ENCODE data around the gene EVC2.

Gene EVC2

DNA sequence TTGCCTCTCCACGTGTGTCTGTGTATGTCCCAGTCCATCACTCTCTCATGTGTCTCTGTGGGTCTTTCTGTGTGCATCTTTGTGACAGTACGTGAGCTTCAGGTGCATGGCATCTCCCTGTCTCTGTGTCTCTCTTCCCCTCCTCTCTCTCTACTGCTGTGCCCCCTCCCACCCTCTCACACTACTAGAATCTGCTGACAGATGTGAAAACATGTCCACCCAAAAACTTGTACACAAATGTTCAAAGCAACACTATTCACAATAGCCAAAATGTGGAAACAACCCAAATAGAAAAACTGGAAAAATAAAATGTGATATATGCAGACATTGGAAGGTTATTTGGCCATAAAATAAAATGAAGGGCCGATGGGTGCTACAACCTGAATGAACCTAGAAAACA is 12.6 kb upstream of the EVC2 start:
- no CpG with 5 or more reads among the region's 3 CpGs for WGBS (ENCODE audit: insufficient coverage, insufficient read length)
- Histone ChIP-seq H3K27ac (ENCODE audit: low read length) (no peak overlapping the region), H3K27me3 (ENCODE audit: control insufficient read depth, insufficient read depth, low read length) (no peaks in the 10 kb centered on the region), H3K9me3 (ENCODE audit: control insufficient read depth, insufficient read depth, low read length) (no peaks in the 10 kb centered on the region), H3K4me3 (ENCODE audit: low read length) (no peak overlapping the region), H3K4me1 (ENCODE audit: control insufficient read depth, insufficient read depth, low read length) (no peaks in the 10 kb centered on the region), H3K36me3 (ENCODE audit: control insufficient read depth, insufficient read depth, low read length) (no peaks in the 10 kb centered on the region)
- DNase-seq (ENCODE audit: low read depth, low spot score), result no peak

DNA sequence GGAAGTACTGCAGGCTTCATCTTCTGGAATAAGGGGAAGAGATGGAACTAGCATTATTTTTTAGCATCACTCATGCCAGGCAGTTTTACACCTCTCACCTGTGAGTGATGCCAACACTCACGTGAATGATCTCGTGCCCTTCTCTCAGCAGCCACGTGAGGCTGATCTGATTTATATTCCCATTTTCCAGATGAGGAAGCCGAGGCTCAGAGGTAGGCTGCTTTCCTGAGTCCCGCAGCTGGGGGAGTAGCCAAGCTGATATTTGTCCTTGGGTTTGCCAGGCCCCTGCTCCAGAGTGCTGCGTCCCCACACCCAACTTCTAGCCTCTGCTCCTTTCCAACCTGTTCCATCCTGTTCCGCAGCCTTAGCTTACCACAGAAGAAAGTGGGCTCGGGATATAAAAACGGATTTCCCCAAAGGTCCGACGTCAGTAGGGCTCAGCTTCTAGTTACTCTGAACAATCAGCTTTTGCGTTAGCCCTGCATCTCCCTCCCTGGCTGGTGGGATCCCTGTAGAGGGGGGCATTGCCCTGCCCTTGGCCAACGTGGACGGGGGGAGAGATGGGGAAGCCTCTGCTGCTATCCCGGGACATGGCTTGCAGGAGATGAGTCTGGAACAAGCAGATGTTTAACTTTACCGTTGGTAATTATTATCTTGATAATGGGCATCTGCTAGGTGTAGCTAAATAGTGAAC is 11.9 kb upstream of the EVC2 start:
- no peaks in the 10 kb centered on the region for H3K4me1 ChIP-seq (ENCODE audit: control insufficient read depth, insufficient read depth, low read length)
- DNase-seq (ENCODE audit: low read depth, low spot score), result no peak
- H3K9me3 ChIP-seq (ENCODE audit: control insufficient read depth, insufficient read depth, low read length), result no peaks in the 10 kb centered on the region
- WGBS (ENCODE audit: insufficient coverage, insufficient read length), result no CpG with 5 or more reads among the region's 16 CpGs
- no peaks in the 10 kb centered on the region for H3K36me3 ChIP-seq (ENCODE audit: control insufficient read depth, insufficient read depth, low read length)
- H3K27me3 ChIP-seq (ENCODE audit: control insufficient read depth, insufficient read depth, low read length), result no peaks in the 10 kb centered on the region
- no peak overlapping the region for H3K4me3 ChIP-seq (ENCODE audit: low read length)
- no peak overlapping the region for H3K27ac ChIP-seq (ENCODE audit: low read length)

DNA sequence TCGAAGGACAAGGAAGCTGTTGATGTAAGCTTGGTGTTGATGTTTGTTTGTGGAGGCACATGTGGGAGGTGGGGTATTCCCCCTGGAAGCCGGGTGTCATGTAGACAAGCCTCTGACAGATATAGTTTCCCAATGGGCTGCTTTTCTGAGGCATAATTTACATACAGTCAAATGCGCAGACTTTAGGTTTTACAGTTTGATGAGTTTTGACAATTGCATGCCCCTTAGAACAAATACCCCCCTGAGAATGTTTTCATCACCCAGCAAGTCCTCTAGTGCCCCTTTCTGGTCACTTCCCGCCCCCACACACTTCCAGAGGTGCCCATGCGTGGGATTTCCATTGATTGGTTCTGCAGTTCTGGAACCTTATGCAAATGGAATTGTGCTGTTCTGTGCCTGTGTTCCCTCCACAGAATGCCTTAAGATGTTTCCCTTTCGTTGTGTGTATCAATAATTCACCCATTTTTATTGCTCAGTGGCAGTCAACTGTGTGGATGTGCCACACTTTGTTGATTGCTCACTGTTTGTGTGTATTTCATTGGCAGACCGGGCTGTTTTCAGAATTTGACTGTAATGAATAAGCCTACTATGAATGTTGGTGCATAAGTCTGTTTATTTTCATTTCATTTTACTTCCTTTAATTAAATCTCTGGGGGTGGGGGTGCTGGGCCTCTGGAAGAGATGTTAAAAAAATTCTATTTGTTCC is 11.1 kb upstream of the EVC2 start:
- Histone ChIP-seq H3K4me3 (ENCODE audit: low read length) (no peak overlapping the region), H3K27ac (ENCODE audit: low read length) (no peak overlapping the region), H3K9me3 (ENCODE audit: control insufficient read depth, insufficient read depth, low read length) (no peaks in the 10 kb centered on the region), H3K4me1 (ENCODE audit: control insufficient read depth, insufficient read depth, low read length) (no peaks in the 10 kb centered on the region), H3K36me3 (ENCODE audit: control insufficient read depth, insufficient read depth, low read length) (no peaks in the 10 kb centered on the region), H3K27me3 (ENCODE audit: control insufficient read depth, insufficient read depth, low read length) (no peaks in the 10 kb centered on the region)
- WGBS (ENCODE audit: insufficient coverage, insufficient read length), result no CpG with 5 or more reads among the region's 7 CpGs
- no peak for DNase-seq (ENCODE audit: low read depth, low spot score)

DNA sequence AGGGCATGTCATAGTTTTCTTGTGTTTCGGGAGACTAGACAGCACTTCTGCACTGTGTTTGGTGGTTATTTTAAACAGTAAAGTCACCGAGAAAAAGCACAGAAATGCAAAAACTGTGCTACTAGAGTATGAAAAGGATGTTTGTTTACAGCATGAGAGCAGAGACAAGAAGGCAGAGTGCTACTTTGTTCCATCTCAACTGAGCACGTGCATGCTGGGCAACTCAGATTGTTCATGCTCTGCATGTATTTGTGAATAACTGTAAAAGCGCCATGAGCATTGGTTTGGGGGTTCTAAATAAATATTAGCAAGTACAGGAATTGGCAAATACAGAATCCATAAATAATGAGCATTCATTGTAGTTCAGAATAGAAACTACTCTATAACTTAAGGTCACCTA is 10.1 kb upstream of the EVC2 start:
- WGBS (ENCODE audit: insufficient coverage, insufficient read length), result no CpG with 5 or more reads among the region's 4 CpGs
- no peaks in the 10 kb centered on the region for H3K9me3 ChIP-seq (ENCODE audit: control insufficient read depth, insufficient read depth, low read length)
- no peaks in the 10 kb centered on the region for H3K27me3 ChIP-seq (ENCODE audit: control insufficient read depth, insufficient read depth, low read length)
- no peaks in the 10 kb centered on the region for H3K36me3 ChIP-seq (ENCODE audit: control insufficient read depth, insufficient read depth, low read length)
- DNase-seq (ENCODE audit: low read depth, low spot score), result no peak
- no peak overlapping the region for H3K27ac ChIP-seq (ENCODE audit: low read length)
- H3K4me3 ChIP-seq (ENCODE audit: low read length), result no peak overlapping the region
- H3K4me1 ChIP-seq (ENCODE audit: control insufficient read depth, insufficient read depth, low read length), result no peaks in the 10 kb centered on the region

DNA sequence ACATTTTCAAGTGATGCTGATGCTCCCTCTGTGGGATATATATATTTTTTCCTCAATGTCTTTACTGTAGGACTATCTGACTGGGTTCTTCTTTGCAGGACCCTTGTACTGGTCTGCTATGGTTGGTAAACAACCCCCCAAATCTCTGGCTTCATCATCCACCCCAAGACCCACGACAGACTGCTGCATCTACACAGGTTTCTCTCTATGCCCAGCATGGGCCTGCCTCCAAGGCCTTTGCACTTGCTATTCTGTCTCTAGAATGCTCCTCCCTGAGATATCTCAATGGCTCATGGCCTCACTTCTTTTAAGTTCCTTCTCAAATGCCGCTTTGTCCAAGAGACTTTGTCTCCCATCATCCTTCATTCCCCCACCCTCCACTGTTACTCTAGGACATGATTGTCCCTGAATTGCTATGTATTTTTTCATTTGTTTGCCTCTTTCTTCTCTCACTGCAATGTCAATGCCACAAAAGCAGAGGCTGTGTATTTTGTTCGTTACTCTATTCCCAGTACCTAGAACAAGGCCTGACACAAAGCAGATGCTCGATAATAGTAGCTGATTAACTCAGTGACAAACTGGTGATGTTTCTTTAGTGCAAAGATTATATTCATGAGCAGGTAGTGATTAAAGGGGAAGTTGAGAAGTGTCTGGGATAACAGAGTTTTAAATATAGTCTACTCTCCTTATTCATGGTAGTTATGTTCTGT is 9.2 kb upstream of the EVC2 start:
- no peak overlapping the region for H3K4me3 ChIP-seq (ENCODE audit: low read length)
- H3K27me3 ChIP-seq (ENCODE audit: control insufficient read depth, insufficient read depth, low read length), result no peaks in the 10 kb centered on the region
- no CpG with 5 or more reads among the region's 4 CpGs for WGBS (ENCODE audit: insufficient coverage, insufficient read length)
- DNase-seq (ENCODE audit: low read depth, low spot score), result no peak
- no peak overlapping the region for H3K27ac ChIP-seq (ENCODE audit: low read length)
- no peaks in the 10 kb centered on the region for H3K36me3 ChIP-seq (ENCODE audit: control insufficient read depth, insufficient read depth, low read length)
- no peaks in the 10 kb centered on the region for H3K4me1 ChIP-seq (ENCODE audit: control insufficient read depth, insufficient read depth, low read length)
- no peaks in the 10 kb centered on the region for H3K9me3 ChIP-seq (ENCODE audit: control insufficient read depth, insufficient read depth, low read length)

DNA sequence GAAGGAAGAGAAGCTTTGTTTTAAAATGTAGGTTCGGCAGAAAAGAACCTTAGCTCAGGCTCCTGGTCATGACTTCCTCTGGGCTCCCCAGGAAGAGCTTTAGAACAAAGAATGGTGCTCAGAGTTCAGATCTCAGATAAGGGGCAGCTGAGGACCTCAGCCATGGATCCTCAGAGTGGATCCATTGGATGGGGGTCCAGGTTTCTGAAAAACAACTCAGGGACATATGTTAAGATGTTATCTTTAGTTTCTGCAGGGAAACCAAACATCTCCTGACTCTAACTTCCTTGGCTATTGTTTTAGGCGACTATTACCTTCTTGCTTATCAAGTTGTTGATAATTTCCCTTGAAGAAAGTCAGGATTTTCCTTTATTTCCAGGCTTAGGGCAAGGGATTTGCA is 8.0 kb upstream of the EVC2 start:
- WGBS (ENCODE audit: insufficient coverage, insufficient read length), result no CpG with 5 or more reads among the region's 2 CpGs
- no peak overlapping the region for H3K27ac ChIP-seq (ENCODE audit: low read length)
- no peak overlapping the region for H3K4me3 ChIP-seq (ENCODE audit: low read length)
- DNase-seq (ENCODE audit: low read depth, low spot score), result no peak
- peaks cover 3% of the 10 kb centered on the region; the same call in 1 of the 2 replicates for H3K4me1 ChIP-seq (ENCODE audit: control insufficient read depth, insufficient read depth, low read length)
- no peaks in the 10 kb centered on the region for H3K9me3 ChIP-seq (ENCODE audit: control insufficient read depth, insufficient read depth, low read length)
- H3K36me3 ChIP-seq (ENCODE audit: control insufficient read depth, insufficient read depth, low read length), result no peaks in the 10 kb centered on the region
- H3K27me3 ChIP-seq (ENCODE audit: control insufficient read depth, insufficient read depth, low read length), result no peaks in the 10 kb centered on the region

DNA sequence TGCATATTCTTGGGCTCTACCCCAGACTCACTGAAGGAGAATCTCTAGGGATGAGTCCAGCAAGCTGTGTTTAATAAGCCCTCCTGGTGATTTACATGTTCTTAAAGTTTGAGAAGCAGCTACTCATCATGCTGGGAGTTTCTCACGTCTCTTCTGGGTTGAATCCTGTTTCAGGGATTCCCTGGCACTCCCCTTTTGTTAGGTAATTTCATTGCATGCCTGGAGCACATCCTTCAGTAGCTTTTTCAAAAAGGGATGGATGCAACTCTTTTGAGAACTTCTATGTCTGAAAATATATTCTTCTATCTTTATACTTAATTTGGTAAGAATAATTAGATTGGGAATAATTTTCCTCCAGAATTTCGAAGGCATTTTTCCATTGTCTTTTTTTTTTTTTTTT is 7.0 kb upstream of the EVC2 start:
- H3K9me3 ChIP-seq (ENCODE audit: control insufficient read depth, insufficient read depth, low read length), result no peaks in the 10 kb centered on the region
- no CpG with 5 or more reads among the region's 2 CpGs for WGBS (ENCODE audit: insufficient coverage, insufficient read length)
- H3K36me3 ChIP-seq (ENCODE audit: control insufficient read depth, insufficient read depth, low read length), result no peaks in the 10 kb centered on the region
- no peaks in the 10 kb centered on the region for H3K27me3 ChIP-seq (ENCODE audit: control insufficient read depth, insufficient read depth, low read length)
- DNase-seq (ENCODE audit: low read depth, low spot score), result no peak
- H3K4me1 ChIP-seq (ENCODE audit: control insufficient read depth, insufficient read depth, low read length), result peaks cover 7% of the 10 kb centered on the region; the same call in 1 of the 2 replicates
- H3K4me3 ChIP-seq (ENCODE audit: low read length), result no peak overlapping the region
- no peak overlapping the region for H3K27ac ChIP-seq (ENCODE audit: low read length)

DNA sequence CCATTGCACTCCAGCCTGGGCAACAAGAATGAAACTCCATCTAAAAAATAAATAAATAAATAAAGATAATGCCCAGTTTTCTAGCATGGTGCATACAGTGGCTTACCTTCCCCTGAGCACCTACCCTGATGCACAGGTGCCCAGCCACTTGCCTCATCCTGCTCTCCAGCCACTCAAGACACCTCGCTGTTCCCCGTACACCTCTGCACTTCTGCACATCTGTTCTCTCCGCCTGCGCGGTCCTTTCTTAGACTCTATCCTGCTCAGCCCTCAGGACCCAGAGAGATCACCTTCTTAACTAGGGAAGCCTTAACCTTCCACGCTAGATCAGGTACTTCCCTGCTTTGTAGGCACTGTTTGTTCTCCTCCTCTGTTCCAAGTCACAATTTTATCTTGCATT is 5.5 kb upstream of the EVC2 start:
- whole genome bisulfite sequencing (ENCODE audit: insufficient coverage, insufficient read length), result no CpG with 5 or more reads among the region's 6 CpGs

DNA sequence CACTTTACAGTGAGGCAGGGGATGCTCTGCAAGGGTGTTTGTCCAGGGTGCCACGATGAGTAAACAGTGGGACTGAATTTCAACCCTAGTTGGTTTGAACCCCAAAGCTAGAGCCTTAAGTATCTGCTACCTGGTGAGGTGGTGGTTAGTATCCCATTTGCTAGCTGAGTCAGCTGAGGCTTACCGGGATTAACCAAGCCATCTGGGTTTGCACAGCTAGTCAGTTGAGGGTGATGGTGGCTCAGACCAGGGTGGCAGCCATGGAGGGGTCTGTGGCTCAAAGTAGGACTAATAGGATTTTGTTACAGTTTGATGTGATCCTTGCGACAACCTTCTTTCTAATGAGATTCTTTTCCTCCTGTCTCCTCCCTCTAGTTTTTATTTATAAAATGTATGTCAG is 4.6 kb upstream of the EVC2 start:
- no peak overlapping the region for H3K4me3 ChIP-seq (ENCODE audit: low read length)
- no peak for DNase-seq (ENCODE audit: low read depth, low spot score)
- no peak overlapping the region for H3K27ac ChIP-seq (ENCODE audit: low read length)
- H3K36me3 ChIP-seq (ENCODE audit: control insufficient read depth, insufficient read depth, low read length), result no peaks in the 10 kb centered on the region
- H3K4me1 ChIP-seq (ENCODE audit: control insufficient read depth, insufficient read depth, low read length), result peaks cover 7% of the 10 kb centered on the region; the same call in 1 of the 2 replicates
- H3K27me3 ChIP-seq (ENCODE audit: control insufficient read depth, insufficient read depth, low read length), result no peaks in the 10 kb centered on the region
- no CpG with 5 or more reads among the region's 3 CpGs for WGBS (ENCODE audit: insufficient coverage, insufficient read length)
- H3K9me3 ChIP-seq (ENCODE audit: control insufficient read depth, insufficient read depth, low read length), result no peaks in the 10 kb centered on the region

More for the DNA sequence above, 5.5 kb upstream of the EVC2 start:
- Histone ChIP-seq H3K27me3 (ENCODE audit: control insufficient read depth, insufficient read depth, low read length) (no peaks in the 10 kb centered on the region), H3K4me3 (ENCODE audit: low read length) (no peak overlapping the region), H3K9me3 (ENCODE audit: control insufficient read depth, insufficient read depth, low read length) (no peaks in the 10 kb centered on the region), H3K27ac (ENCODE audit: low read length) (no peak overlapping the region), H3K4me1 (ENCODE audit: control insufficient read depth, insufficient read depth, low read length) (peaks cover 7% of the 10 kb centered on the region; the same call in 1 of the 2 replicates), H3K36me3 (ENCODE audit: control insufficient read depth, insufficient read depth, low read length) (no peaks in the 10 kb centered on the region)
- DNase-seq (ENCODE audit: low read depth, low spot score), result no peak

DNA sequence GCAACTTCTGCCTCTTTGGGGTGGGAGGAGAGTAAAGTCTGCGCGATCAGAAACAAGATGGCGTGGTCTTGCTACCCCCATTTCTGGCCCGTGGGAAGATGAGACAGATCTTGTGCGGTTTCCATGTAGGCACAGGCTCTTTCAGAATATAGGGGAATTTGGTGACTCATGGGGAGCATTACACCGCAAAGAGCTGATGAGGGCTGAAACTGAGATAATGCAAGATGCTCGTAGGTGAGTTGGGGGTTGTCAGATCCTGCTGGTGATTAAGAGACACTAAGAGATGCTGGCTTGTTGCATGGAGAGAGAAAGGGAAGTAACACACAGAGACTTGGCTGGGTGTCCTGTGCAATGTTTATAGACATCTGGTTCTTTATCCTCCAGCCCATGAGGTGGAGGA is 4.2 kb upstream of the EVC2 start:
- no peak overlapping the region for H3K27ac ChIP-seq (ENCODE audit: low read length)
- H3K9me3 ChIP-seq (ENCODE audit: control insufficient read depth, insufficient read depth, low read length), result no peaks in the 10 kb centered on the region
- no peak for DNase-seq (ENCODE audit: low read depth, low spot score)
- no CpG with 5 or more reads among the region's 7 CpGs for WGBS (ENCODE audit: insufficient coverage, insufficient read length)
- no peak overlapping the region for H3K4me3 ChIP-seq (ENCODE audit: low read length)
- no peaks in the 10 kb centered on the region for H3K27me3 ChIP-seq (ENCODE audit: control insufficient read depth, insufficient read depth, low read length)
- H3K4me1 ChIP-seq (ENCODE audit: control insufficient read depth, insufficient read depth, low read length), result peaks cover 8% of the 10 kb centered on the region; the same call in 1 of the 2 replicates
- H3K36me3 ChIP-seq (ENCODE audit: control insufficient read depth, insufficient read depth, low read length), result no peaks in the 10 kb centered on the region
